OCI-LY3 (cell line): ENCODE measurements around the gene GPR26.

Experiments
- H2AFZ ChIP-seq: fragments of 200-600, 300-600 bp; shearing (Covaris generic); 2 replicates; pipeline ENCODE4 v1.6.0; 2014; ENCODE audit warnings: antibody characterized with exemption, low read depth, low read length
- H3K27ac ChIP-seq: fragments of 200-600, 300-600 bp; sonication (generic); 2 replicates; pipeline ENCODE4 v1.5.1; 2014; ENCODE audit warnings: mild to moderate bottlenecking, low read length, moderate library complexity, mixed read lengths
- H3K27me3 ChIP-seq: fragments of 200-600, 300-600 bp; sonication (generic); 2 replicates; pipeline ENCODE4 v1.6.1; 2014; ENCODE audit warnings: low read depth, low read length, mixed read lengths
- H3K36me3 ChIP-seq: fragments of 200-600, 300-600 bp; sonication (generic); replicated peaks from 2 replicates; pipeline ENCODE3; 2014; ENCODE audit warnings: low read depth, low read length, mixed read lengths
- H3K4me1 ChIP-seq: fragments of 300-600, 200-600 bp; sonication (generic); 2 replicates; pipeline ENCODE4 v1.6.1; 2014; ENCODE audit warnings: low read length, mixed read lengths
- H3K4me2 ChIP-seq: fragments of 200-600, 300-600 bp; sonication (generic); 2 replicates; pipeline ENCODE4 v1.6.1; 2014; ENCODE audit warnings: low read length, mixed read lengths
- H3K4me3 ChIP-seq: fragments of 300-600, 200-600 bp; sonication (generic); 2 replicates; pipeline ENCODE4 v1.5.1; 2014; ENCODE audit warnings: antibody characterized with exemption, mild to moderate bottlenecking, low read length, moderate library complexity
- H3K79me2 ChIP-seq: fragments of 300-600, 200-600 bp; shearing (Covaris generic); 2 replicates; pipeline ENCODE4 v1.6.1; 2014; ENCODE audit warnings: mild to moderate bottlenecking, low read length, mixed read lengths
- H3K9ac ChIP-seq: fragments of 300-600, 200-600 bp; shearing (Covaris generic); 2 replicates; pipeline ENCODE4 v1.6.0; 2014; ENCODE audit warnings: mild to moderate bottlenecking, low read length, moderate library complexity
- H3K9me3 ChIP-seq: fragments of 200-600, 300-600 bp; shearing (Covaris generic); 2 replicates; pipeline ENCODE4 v1.6.1; 2014; ENCODE audit warnings: low read length, mixed read lengths; ENCODE audit not compliant: insufficient read depth
- H4K20me1 ChIP-seq: fragments of 200-600, 300-600 bp; sonication (generic); 2 replicates; pipeline ENCODE4 v1.6.1; 2016; ENCODE audit warnings: low read length, mixed read lengths; ENCODE audit not compliant: insufficient read depth
- EZH2phosphoT487 ChIP-seq: fragments of 200-600 bp; shearing (Covaris generic); IDR thresholded peaks from 2 replicates; pipeline ENCODE4 v1.6.1; 2018; ENCODE audit warnings: antibody characterized with exemption, mixed run types, low read depth
- TF ChIP-seq, protein P1 (sequence below): fragments of 200-600, 300-600 bp; sonication (generic); IDR thresholded peaks from 2 replicates; pipeline ENCODE4 v1.5.1; 2014; ENCODE audit warnings: antibody characterized with exemption, low read length, low read depth

GPR26 gene

DNA sequence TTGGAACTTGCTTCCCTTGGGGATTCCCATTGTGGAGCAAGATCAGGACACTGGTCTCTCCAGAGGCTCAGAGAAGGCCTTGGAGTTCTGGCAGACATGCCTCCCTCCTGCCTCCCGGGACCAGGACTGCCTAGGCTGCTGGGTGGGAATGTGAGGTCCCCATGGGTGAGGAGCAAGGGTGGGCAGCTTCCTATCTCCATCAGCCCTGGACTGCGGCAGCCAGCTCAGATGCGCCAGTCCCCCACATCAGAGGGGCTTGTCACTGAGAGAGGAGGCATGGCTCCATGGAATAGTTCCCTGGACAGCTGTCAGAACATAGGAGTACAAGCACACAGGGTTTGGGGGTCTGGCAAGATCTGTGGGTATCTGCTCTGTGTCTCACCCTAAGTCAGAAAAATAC, 17.3 kb downstream of the GPR26 start:
- no peak overlapping the region for H3K27ac ChIP-seq
- no peaks in the 10 kb centered on the region for H3K9me3 ChIP-seq
- no peak overlapping the region for H3K9ac ChIP-seq
- H2AFZ ChIP-seq, result no peak overlapping the region
- no peaks in the 10 kb centered on the region for H3K36me3 ChIP-seq
- no peak for TF ChIP-seq EZH2phosphoT487
- TF ChIP-seq, protein P1, sequence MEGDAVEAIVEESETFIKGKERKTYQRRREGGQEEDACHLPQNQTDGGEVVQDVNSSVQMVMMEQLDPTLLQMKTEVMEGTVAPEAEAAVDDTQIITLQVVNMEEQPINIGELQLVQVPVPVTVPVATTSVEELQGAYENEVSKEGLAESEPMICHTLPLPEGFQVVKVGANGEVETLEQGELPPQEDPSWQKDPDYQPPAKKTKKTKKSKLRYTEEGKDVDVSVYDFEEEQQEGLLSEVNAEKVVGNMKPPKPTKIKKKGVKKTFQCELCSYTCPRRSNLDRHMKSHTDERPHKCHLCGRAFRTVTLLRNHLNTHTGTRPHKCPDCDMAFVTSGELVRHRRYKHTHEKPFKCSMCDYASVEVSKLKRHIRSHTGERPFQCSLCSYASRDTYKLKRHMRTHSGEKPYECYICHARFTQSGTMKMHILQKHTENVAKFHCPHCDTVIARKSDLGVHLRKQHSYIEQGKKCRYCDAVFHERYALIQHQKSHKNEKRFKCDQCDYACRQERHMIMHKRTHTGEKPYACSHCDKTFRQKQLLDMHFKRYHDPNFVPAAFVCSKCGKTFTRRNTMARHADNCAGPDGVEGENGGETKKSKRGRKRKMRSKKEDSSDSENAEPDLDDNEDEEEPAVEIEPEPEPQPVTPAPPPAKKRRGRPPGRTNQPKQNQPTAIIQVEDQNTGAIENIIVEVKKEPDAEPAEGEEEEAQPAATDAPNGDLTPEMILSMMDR, result no peak
- peaks cover 6% of the 10 kb centered on the region; the same call in 1 of the 2 replicates for H3K4me1 ChIP-seq
- H3K79me2 ChIP-seq, result no peaks in the 10 kb centered on the region
- peaks cover 10% of the 10 kb centered on the region for H3K27me3 ChIP-seq
- H3K4me2 ChIP-seq, result no peak overlapping the region
- no peaks in the 10 kb centered on the region for H4K20me1 ChIP-seq
- H3K4me3 ChIP-seq, result no peak overlapping the region

DNA sequence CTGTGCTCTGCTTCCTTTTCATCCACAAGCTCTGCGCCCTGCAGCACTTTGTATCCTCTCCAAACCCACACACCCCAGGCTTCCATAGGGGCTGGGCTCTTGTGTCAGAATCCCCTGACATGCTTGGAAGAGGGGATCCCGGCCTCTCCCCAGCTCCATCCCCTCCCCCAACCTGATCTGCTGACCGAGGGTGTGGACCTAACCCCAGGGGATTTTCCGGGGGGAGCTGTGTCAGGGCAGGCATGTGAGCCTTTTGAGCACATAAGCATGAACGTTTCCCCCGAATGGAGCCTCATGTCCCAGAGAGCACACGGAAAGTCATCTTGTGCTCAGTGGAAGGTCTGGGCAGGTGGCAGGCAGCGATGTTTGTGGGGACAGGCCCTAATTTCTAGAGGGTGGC, 17.7 kb downstream of the GPR26 start:
- H3K27me3 ChIP-seq, result peaks cover 10% of the 10 kb centered on the region
- H3K4me3 ChIP-seq, result no peak overlapping the region
- H3K4me1 ChIP-seq, result peaks cover 6% of the 10 kb centered on the region; the same call in 1 of the 2 replicates
- H3K4me2 ChIP-seq, result no peak overlapping the region
- no peak overlapping the region for H3K27ac ChIP-seq
- no peaks in the 10 kb centered on the region for H3K9me3 ChIP-seq
- no peak for TF ChIP-seq EZH2phosphoT487
- H4K20me1 ChIP-seq, result no peaks in the 10 kb centered on the region
- no peaks in the 10 kb centered on the region for H3K36me3 ChIP-seq
- H3K9ac ChIP-seq, result no peak overlapping the region
- H3K79me2 ChIP-seq, result no peaks in the 10 kb centered on the region
- H2AFZ ChIP-seq, result no peak overlapping the region

DNA sequence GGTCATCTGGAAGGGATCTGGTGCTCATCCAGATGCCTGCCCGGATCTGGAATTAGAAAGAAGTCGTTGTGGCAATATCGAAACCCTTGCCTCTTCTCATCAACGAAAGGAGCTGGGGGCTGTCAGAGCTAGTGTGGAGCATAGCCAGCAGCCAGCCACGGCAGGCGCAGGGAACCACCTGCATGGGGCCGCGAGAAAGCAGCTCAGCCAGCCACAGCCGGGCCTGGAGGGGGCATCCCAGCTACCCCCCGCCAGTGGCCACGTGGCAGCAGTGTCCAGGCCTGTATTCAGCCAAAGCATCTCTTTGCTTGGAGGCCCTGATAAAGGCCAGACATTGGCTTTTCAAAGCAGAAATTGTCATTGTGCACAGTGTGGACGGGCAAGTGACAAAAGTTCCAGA, 19.1 kb downstream of the GPR26 start:
- Histone ChIP-seq H3K9ac (no peak overlapping the region), H4K20me1 (no peaks in the 10 kb centered on the region), H3K27me3 (peaks cover 8% of the 10 kb centered on the region), H2AFZ (no peak overlapping the region), H3K4me3 (no peak overlapping the region), H3K27ac (no peak overlapping the region), H3K9me3 (no peaks in the 10 kb centered on the region), H3K4me1 (peaks cover 6% of the 10 kb centered on the region; the same call in 1 of the 2 replicates), H3K79me2 (no peaks in the 10 kb centered on the region), H3K4me2 (no peak overlapping the region), H3K36me3 (no peaks in the 10 kb centered on the region)
- TF ChIP-seq, protein P1, result no peak
- TF ChIP-seq EZH2phosphoT487, result no peak

DNA sequence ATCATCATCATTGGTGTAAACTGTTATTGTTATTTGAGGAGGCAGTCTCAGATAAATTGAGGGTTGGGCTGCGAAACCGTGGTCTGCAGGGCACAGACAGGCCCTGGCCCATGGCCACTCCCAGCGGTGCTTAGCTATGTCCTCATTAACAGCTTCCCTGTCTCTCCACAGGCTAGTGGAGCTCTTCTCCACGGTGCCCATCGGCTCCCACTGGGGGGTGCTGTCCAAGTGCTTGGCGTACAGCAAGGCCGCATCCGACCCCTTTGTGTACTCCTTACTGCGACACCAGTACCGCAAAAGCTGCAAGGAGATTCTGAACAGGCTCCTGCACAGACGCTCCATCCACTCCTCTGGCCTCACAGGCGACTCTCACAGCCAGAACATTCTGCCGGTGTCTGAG, 21.6 kb downstream of the GPR26 start:
- H3K4me2 ChIP-seq, result no peak overlapping the region

More for the DNA sequence above, 21.6 kb downstream of the GPR26 start:
- Histone ChIP-seq H3K9me3 (no peaks in the 10 kb centered on the region), H3K27me3 (0 out of 2 replicates have a peak, but pooled peaks cover 5% of the 10 kb centered on the region), H4K20me1 (no peaks in the 10 kb centered on the region), H2AFZ (no peak overlapping the region), H3K4me1 (no peaks in the 10 kb centered on the region), H3K27ac (no peak overlapping the region), H3K4me3 (no peak overlapping the region), H3K79me2 (no peaks in the 10 kb centered on the region), H3K36me3 (no peaks in the 10 kb centered on the region), H3K9ac (no peak overlapping the region)
- no peak for TF ChIP-seq EZH2phosphoT487
- TF ChIP-seq, protein P1, result no peak
